CD4-positive, alpha-beta T cell (primary cell): ENCODE results near the gene CGNL1. TPM values are rescaled to one million over a fixed set of nuclear protein-coding genes. Genes with fewer than 3 reads are reported as not detected.

Source experiments
- ATAC-seq: fragments of 200-7000 bp; cut with Tn5 transposase; one replicate; pipeline ENCODE4 v1.10.0; 2022; ENCODE audit warnings: mild to moderate bottlenecking; ENCODE audit not compliant: poor library complexity
- CTCF ChIA-PET: fragments of 350-600 bp; sonication (Branson Sonifier 250); formaldehyde crosslinking; loops from one replicate; lab custom pipeline; 2021; ENCODE audit warnings: antibody characterized with exemption, inconsistent platforms; lab: Charles Lee
- POLR2A ChIA-PET: fragments of 350-600 bp; sonication (Branson Sonifier 250); formaldehyde crosslinking; loops from one replicate; lab custom pipeline; 2021; ENCODE audit warnings: antibody characterized with exemption, inconsistent platforms; lab: Charles Lee
- DNase-seq, 14 experiments: peaks; one replicate each; pipeline ENCODE4 v3.0.0-alpha.2; 2013 to 2020; ENCODE audit warnings: mixed read lengths in 2 of 14
- H3K27ac ChIP-seq, 2 donors: one replicate each; pipeline versions ENCODE4 v1.5.1 to v1.7.0; 2013; ENCODE audit warnings: low read length in 2 of 2, low read depth in 1 of 2, mild to moderate bottlenecking in 1 of 2
- H3K27me3 ChIP-seq, 2 experiments: 1 replicate in 1 of 2; 2 replicates in 1 of 2; pipeline versions ENCODE4 v1.6.1 to v1.7.0; 2013; ENCODE audit warnings: low read length in 2 of 2, control low read depth in 1 of 2, mild to moderate bottlenecking in 1 of 2, moderate library complexity in 1 of 2; ENCODE audit not compliant: insufficient read depth in 2 of 2, control insufficient read depth in 1 of 2
- H3K36me3 ChIP-seq: one replicate; pipeline ENCODE4 v1.6.1; 2013; ENCODE audit warnings: low read length, control low read depth; ENCODE audit not compliant: insufficient read depth
- H3K4me1 ChIP-seq: one replicate; pipeline ENCODE4 v1.6.1; 2013; ENCODE audit warnings: low read length, control low read depth; ENCODE audit not compliant: insufficient read depth
- H3K4me3 ChIP-seq: one replicate; pipeline ENCODE4 v1.5.1; 2013; ENCODE audit warnings: mild to moderate bottlenecking, low read length, moderate library complexity
- H3K9me3 ChIP-seq, 2 experiments: 1 replicate in 1 of 2; 2 replicates in 1 of 2; pipeline versions ENCODE4 v1.6.1 to v1.7.0; 2013; ENCODE audit warnings: low read length in 2 of 2, mild to moderate bottlenecking in 2 of 2, control low read depth in 1 of 2, moderate library complexity in 1 of 2; ENCODE audit not compliant: control insufficient read depth in 1 of 2, insufficient read depth in 1 of 2
- H3K27ac Mint-ChIP-seq: one replicate; pipeline ENCODE4 v1.8.0; 2020; ENCODE audit warnings: mixed read lengths
- H3K27me3 Mint-ChIP-seq: one replicate; pipeline ENCODE4 v1.8.0; 2021; ENCODE audit warnings: mixed read lengths
- H3K36me3 Mint-ChIP-seq: one replicate; pipeline ENCODE4 v1.8.0; 2021; ENCODE audit warnings: low read depth, mixed read lengths
- H3K4me1 Mint-ChIP-seq: one replicate; pipeline ENCODE4 v1.8.0; 2021; ENCODE audit warnings: low read depth, mixed read lengths
- H3K4me3 Mint-ChIP-seq: one replicate; pipeline ENCODE4 v1.8.0; 2020; ENCODE audit warnings: mild to moderate bottlenecking, mixed read lengths
- H3K9me3 Mint-ChIP-seq: one replicate; pipeline ENCODE4 v1.8.0; 2020; ENCODE audit warnings: mixed read lengths
- CTCF ChIP-seq: fragments of 200-600 bp; IDR thresholded peaks from one replicate; pipeline ENCODE4 v1.8.0; 2022; ENCODE audit warnings: antibody characterized with exemption, mild to moderate bottlenecking
- intact Hi-C, 2 experiments: fragments of 100-400 bp; cut with DNase I in 1 of 2; cut with micrococcal nuclease in 1 of 2; formaldehyde crosslinking; loops; one replicate each; pipeline versions ENCODE4 v1.15.1 to v1.9.0; 2023 to 2025; cut with DNase I, micrococcal nuclease
- total RNA-seq, 174 experiments: library from RNA in 2 of 174; stranded (reverse) in 2 of 174; gene quantifications; one replicate each; pipeline ENCODE4 v1.2.3 and lab custom pipeline; 2021 to 2026

CGNL1 gene
- total RNA-seq, 2 experiments from 2014 or later = not detected

- no peaks in the 10 kb centered on the region for H3K4me1 ChIP-seq
- POLR2A ChIA-PET = no interaction called here
- H3K36me3 Mint-ChIP-seq = no peaks in the 10 kb centered on the region
- no peaks in the 10 kb centered on the region for H3K4me1 Mint-ChIP-seq
- ATAC-seq (no peak), DNase-seq (no peak)
- H3K27ac ChIP-seq = no peak overlapping the region
- TF ChIP-seq CTCF = no peak
- no peak overlapping the region for H3K27ac Mint-ChIP-seq
- H3K27me3 ChIP-seq = peaks cover 0 to 7% of the 10 kb centered on the region in 2 experiments
- CTCF ChIA-PET = no interaction called here
- H3K4me3 Mint-ChIP-seq = no peak overlapping the region
- no peaks in the 10 kb centered on the region for H3K9me3 Mint-ChIP-seq
- H3K4me3 ChIP-seq = no peak overlapping the region
- H3K9me3 ChIP-seq = no peaks in the 10 kb centered on the region
- intact Hi-C loops = no loop called here
- H3K27me3 Mint-ChIP-seq = peaks cover 10% of the 10 kb centered on the region
- H3K36me3 ChIP-seq = no peaks in the 10 kb centered on the region
Observed at GRCh38 chr15:57437564-57437963, 61.3 kb downstream of the CGNL1 start.

- H3K27me3 Mint-ChIP-seq = peaks cover 8% of the 10 kb centered on the region
- H3K27ac ChIP-seq = no peak overlapping the region
- TF ChIP-seq CTCF = no peak
- no peak overlapping the region for H3K4me3 ChIP-seq
- intact Hi-C loops = no loop called here
- no peaks in the 10 kb centered on the region for H3K4me1 ChIP-seq
- no peaks in the 10 kb centered on the region for H3K9me3 Mint-ChIP-seq
- no peaks in the 10 kb centered on the region for H3K36me3 ChIP-seq
- ChIA-PET POLR2A (no interaction called here), CTCF (no interaction called here)
- ATAC-seq = no peak
- H3K27ac Mint-ChIP-seq = no peak overlapping the region
- H3K27me3 ChIP-seq = peaks cover 0 to 7% of the 10 kb centered on the region in 2 experiments
- DNase-seq = no peak
- no peak overlapping the region for H3K4me3 Mint-ChIP-seq
- no peaks in the 10 kb centered on the region for H3K9me3 ChIP-seq
- no peaks in the 10 kb centered on the region for H3K4me1 Mint-ChIP-seq
- no peaks in the 10 kb centered on the region for H3K36me3 Mint-ChIP-seq
Observed at GRCh38 chr15:57438166-57438565, 61.9 kb downstream of the CGNL1 start.

- Histone ChIP-seq H3K4me3 (no peak overlapping the region), H3K4me1 (no peaks in the 10 kb centered on the region), H3K27me3 (no peaks in the 10 kb centered on the region), H3K9me3 (no peaks in the 10 kb centered on the region), H3K36me3 (no peaks in the 10 kb centered on the region), H3K27ac (no peak overlapping the region)
- H3K27ac Mint-ChIP-seq = no peak overlapping the region
- CTCF ChIA-PET = no interaction called here
- no peaks in the 10 kb centered on the region for H3K9me3 Mint-ChIP-seq
- intact Hi-C loops = no loop called here
- H3K4me3 Mint-ChIP-seq = no peak overlapping the region
- no peaks in the 10 kb centered on the region for H3K4me1 Mint-ChIP-seq
- DNase-seq (no peak), ATAC-seq (no peak)
- no peaks in the 10 kb centered on the region for H3K36me3 Mint-ChIP-seq
- peaks cover 8% of the 10 kb centered on the region for H3K27me3 Mint-ChIP-seq
- TF ChIP-seq CTCF = no peak
- POLR2A ChIA-PET = no interaction called here
Observed at GRCh38 chr15:57439128-57440027, 63.1 kb downstream of the CGNL1 start.
